Nephron progenitor cell (in vitro differentiated cells): Measurements from ENCODE around the gene DENND2D.

Experiments
- DNase-seq: peaks from one replicate; pipeline ENCODE4 v3.0.0; 2021
- H3K27ac Mint-ChIP-seq: 2 replicates; pipeline ENCODE4 v1.8.0; 2021; ENCODE audit warnings: mild to moderate bottlenecking, moderate library complexity, mixed read lengths
- H3K27me3 Mint-ChIP-seq: 2 replicates; pipeline ENCODE4 v1.8.0; 2021; ENCODE audit warnings: mild to moderate bottlenecking, low read depth, mixed read lengths; ENCODE audit not compliant: poor library complexity
- H3K36me3 Mint-ChIP-seq: 2 replicates; pipeline ENCODE4 v1.8.0; 2021; ENCODE audit warnings: low read depth, mixed read lengths
- H3K4me1 Mint-ChIP-seq: 2 replicates; pipeline ENCODE4 v1.8.0; 2021; ENCODE audit warnings: mixed read lengths
- H3K4me3 Mint-ChIP-seq: 2 replicates; pipeline ENCODE4 v1.8.0; 2021; ENCODE audit warnings: mild to moderate bottlenecking, moderate library complexity, mixed read lengths
- H3K9me3 Mint-ChIP-seq: 2 replicates; pipeline ENCODE4 v1.8.0; 2021; ENCODE audit warnings: mild to moderate bottlenecking, moderate library complexity, mixed read lengths
- CTCF ChIP-seq: fragments of 200-600 bp; sonication (generic); IDR thresholded peaks from 2 replicates; pipeline ENCODE4 v1.5.0; 2021; ENCODE audit warnings: antibody characterized with exemption

The DENND2D gene

DNA sequence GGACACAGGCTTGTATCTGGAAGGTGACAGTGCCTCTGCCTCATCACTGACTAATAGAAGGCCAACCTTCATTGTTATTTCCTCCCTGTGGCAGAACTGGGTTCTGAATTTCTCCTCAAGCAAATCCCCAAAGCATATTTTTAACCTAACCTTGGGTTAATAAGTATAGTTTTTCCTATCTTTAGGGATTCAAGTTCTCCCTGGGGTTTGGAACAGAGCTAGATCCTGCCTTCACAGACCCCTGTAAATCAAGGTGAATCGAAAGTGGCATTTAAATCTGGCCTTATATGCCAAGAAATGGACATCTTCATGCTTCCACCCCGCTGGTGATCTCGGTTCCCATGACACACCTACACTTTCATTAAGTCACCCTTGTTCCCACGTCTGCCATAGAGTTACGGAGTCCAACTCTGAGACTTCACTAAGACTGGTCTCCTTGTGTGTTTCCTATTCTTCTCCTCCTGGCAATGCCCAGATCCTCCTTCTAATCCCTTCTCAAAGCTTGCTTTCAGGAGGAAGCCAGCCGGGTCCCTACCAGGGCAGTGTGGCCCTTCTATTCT, 22.8 kb upstream of the DENND2D start:
- Mint-ChIP-seq H3K27ac (no peak overlapping the region), H3K9me3 (no peaks in the 10 kb centered on the region), H3K36me3 (no peaks in the 10 kb centered on the region)

DNA sequence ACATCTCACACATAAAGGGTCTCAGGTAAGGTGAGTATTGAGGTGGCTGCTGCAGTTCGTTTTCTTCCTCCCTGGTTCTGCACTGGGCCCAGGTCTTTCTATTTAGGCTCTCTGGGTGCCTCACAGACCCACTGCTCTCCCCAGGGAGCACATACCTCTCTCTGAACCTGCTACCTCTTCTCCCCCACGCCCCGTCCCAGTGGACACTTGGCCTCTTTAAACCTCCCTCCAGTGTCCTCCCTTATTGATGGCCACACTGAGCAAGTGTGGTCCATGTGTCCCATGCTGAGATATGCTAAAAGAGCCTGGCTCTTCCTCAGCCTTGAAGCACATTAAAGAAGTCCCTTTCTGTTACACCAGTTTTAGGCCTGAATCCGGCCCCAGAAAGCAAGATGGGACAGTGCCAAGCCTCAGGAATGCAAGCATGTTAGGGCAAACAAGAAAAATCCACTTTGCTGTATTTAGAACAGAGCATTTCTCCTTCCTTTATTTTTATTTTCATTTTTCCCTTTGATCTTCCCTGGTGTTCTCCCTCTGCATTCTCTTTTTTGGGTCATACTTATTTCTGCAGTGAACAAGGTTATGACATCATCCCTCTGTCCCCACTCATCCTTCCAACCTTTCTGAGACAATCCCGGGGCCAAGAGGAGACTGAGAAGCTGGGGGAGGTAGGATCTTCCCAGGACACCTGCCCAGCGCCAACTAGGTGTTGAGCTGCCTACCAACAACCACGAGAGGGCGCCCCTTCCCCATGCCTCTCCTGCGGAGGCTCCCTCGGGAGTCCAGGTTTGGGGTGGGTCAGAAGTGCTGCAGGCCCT, 22.1 kb upstream of the DENND2D start:
- Mint-ChIP-seq H3K27me3 (peaks cover 6% of the 10 kb centered on the region), H3K4me1 (peaks cover 5% of the 10 kb centered on the region), H3K4me3 (no peak overlapping the region), H3K27ac (no peak overlapping the region), H3K36me3 (no peaks in the 10 kb centered on the region), H3K9me3 (no peaks in the 10 kb centered on the region)
- peak; percentile 85 for DNase-seq
- peak; percentile 85 for TF ChIP-seq CTCF

More for the DNA sequence above, 22.8 kb upstream of the DENND2D start:
- DNase-seq, result no peak
- no peak for TF ChIP-seq CTCF
- no peak overlapping the region for H3K4me3 Mint-ChIP-seq
- H3K4me1 Mint-ChIP-seq, result peaks cover 5% of the 10 kb centered on the region
- H3K27me3 Mint-ChIP-seq, result peaks cover 6% of the 10 kb centered on the region

GRCh38 chr1:111221633-111222291, 21.3 kb upstream of the DENND2D start:
- Mint-ChIP-seq H3K27ac (no peak overlapping the region), H3K9me3 (no peaks in the 10 kb centered on the region), H3K4me3 (no peak overlapping the region), H3K4me1 (peaks cover 7% of the 10 kb centered on the region), H3K36me3 (no peaks in the 10 kb centered on the region), H3K27me3 (peaks cover 6% of the 10 kb centered on the region)
- TF ChIP-seq CTCF, result no peak
- DNase-seq, result no peak

GRCh38 chr1:111221276-111221632, 20.8 kb upstream of the DENND2D start:
- no peaks in the 10 kb centered on the region for H3K36me3 Mint-ChIP-seq
- no peak for DNase-seq
- peaks cover 6% of the 10 kb centered on the region for H3K27me3 Mint-ChIP-seq
- H3K27ac Mint-ChIP-seq, result no peak overlapping the region
- no peaks in the 10 kb centered on the region for H3K9me3 Mint-ChIP-seq
- TF ChIP-seq CTCF, result no peak
- no peak overlapping the region for H3K4me3 Mint-ChIP-seq
- peaks cover 12% of the 10 kb centered on the region for H3K4me1 Mint-ChIP-seq

DNA sequence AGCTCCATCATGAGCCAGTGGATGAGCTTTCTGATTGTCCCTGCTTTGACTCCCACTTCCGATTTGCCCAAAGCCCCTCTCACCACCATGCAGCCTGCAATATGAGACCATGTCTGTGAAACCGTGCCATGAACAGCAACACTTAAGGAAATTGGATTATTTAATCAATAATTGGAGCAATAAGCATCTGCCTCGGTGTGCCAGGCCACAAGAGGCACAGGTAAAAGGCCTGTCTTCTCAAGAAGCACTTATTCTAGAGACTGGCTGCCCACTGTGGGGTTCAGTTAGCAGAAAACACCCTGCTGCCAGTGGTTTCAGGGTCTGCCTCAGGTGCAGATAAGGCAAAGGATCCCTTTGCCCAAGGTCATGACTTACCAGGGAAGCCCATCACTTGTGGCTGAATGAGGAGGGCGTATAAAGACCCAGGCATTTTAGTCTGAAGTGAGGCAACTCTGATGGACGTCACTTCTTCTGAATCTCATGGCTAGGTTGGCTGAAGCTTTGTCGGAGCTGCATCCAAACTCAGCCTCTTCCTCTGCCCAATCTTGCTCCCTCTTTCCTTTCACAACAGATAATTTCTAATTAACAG, 19.9 kb upstream of the DENND2D start:
- Mint-ChIP-seq H3K9me3 (no peaks in the 10 kb centered on the region), H3K27me3 (peaks cover 6% of the 10 kb centered on the region), H3K36me3 (no peaks in the 10 kb centered on the region), H3K4me3 (no peak overlapping the region), H3K27ac (no peak overlapping the region), H3K4me1 (peaks cover 20% of the 10 kb centered on the region)
- no peak for TF ChIP-seq CTCF
- no peak for DNase-seq
